Fibroblast of villous mesenchyme (primary cell): ENCODE results near the gene ELOVL2. TPM values are rescaled to one million over a fixed set of nuclear protein-coding genes. Genes with fewer than 3 reads are reported as not detected.

Experiments
- DNase-seq: peaks from one replicate; pipeline ENCODE4 v3.0.0-alpha.2; 2010; ENCODE audit warnings: low read depth
- H3K4me3 ChIP-seq: 2 replicates; pipeline ENCODE4 v1.5.1; 2011; ENCODE audit warnings: low read depth, mild to moderate bottlenecking, low read length
- CTCF ChIP-seq: IDR thresholded peaks from 2 replicates; pipeline ENCODE4 v1.5.1; 2012; ENCODE audit warnings: low read depth, mild to moderate bottlenecking, low read length; ENCODE audit not compliant: insufficient read depth
- total RNA-seq: library from RNA; depleted of rRNA; stranded (reverse); fragments of >200 nt; gene quantifications from 2 replicates; pipeline ENCODE4 v1.2.3, GENCODE V29; 2012

ELOVL2 gene
- total RNA-seq, 1 donor, result 2.6 TPM

DNA sequence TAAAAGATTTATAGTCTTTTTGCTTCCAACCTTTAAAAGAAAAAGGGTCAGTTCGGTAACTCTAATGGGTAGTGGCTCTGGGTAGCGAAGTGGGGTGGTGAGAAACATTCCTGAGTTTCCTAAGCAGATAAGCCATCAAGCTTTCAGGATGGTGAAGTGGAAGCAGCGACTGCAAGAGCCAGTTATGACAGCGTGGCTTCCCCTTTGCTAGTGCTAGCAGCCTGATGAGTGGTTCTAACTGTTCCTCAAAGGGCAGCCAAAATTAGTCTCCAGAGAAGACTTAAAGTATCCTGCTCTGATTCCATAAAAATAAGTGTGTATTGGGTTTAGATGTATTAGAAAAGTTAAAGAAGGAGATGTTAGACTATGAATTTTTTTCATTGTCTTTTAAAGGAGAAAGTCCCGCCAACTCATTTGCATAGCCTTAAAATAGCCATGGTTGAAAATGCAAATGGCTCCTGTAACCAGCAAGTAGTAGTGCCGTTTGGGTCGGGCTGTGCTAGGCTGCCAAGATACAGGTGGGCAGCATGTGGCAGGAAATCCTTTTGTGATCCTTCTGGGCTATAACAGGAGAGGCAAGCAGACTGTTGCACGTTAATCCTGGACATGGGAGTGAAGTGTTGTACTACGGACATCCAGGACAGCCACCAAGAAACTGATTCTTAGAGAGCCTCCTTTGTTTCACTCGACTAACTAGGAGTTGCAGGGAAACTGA lies 18.0 kb downstream of the ELOVL2 start:
- no peak for DNase-seq
- TF ChIP-seq CTCF, result no peak
- no peak overlapping the region for H3K4me3 ChIP-seq

- no peak for DNase-seq
- no peak for TF ChIP-seq CTCF
- no peak overlapping the region for H3K4me3 ChIP-seq
Observed at GRCh38 chr6:11025130-11025529, 19.0 kb downstream of the ELOVL2 start.

- no peak overlapping the region for H3K4me3 ChIP-seq
- TF ChIP-seq CTCF, result no peak
- peak; percentile 52 for DNase-seq
Observed at GRCh38 chr6:11023032-11023431, 21.1 kb downstream of the ELOVL2 start.

GRCh38 chr6:11021714-11022113 lies 22.4 kb downstream of the ELOVL2 start:
- no peak overlapping the region for H3K4me3 ChIP-seq
- TF ChIP-seq CTCF, result no peak
- DNase-seq, result no peak

DNA sequence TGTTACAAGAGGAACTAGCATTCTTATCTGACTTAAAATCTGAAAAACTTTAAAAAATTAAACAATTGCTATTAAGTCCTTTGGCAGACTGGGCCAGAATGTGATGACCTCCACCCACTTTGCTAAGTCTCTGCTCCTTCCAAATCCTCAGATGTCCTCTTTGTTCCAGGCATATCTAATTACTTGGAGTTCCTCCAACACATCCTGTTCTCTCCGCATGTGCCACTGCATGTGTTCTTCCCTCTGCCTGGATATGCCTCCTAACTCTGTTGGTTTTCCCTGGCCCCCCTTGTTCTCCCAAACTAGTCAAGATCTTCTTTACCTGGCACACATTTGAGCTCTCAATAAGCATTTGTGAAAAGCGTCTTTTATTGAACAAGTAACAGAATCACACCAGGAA lies 23.1 kb downstream of the ELOVL2 start:
- H3K4me3 ChIP-seq, result no peak overlapping the region
- no peak for TF ChIP-seq CTCF
- DNase-seq, result no peak

DNA sequence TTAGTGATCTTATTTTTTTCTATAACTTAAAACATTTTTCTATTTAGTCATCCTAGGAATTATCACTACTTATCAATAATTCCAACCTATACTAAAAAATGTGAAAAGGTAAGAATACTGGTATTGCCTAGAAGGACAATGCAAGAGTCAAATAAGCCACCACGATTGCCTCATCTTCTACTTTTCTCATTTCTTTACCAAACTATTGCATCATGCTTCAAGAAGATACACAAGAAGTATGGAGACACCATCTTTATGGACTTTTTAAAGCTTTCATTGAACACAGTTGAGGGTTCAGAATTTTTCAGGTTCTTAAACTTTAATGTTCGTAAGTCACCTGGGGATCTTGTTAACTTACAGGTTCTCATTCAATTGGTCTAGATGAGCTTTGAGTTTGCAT lies 25.9 kb downstream of the ELOVL2 start:
- DNase-seq, result no peak
- no peak overlapping the region for H3K4me3 ChIP-seq
- TF ChIP-seq CTCF, result no peak

DNA sequence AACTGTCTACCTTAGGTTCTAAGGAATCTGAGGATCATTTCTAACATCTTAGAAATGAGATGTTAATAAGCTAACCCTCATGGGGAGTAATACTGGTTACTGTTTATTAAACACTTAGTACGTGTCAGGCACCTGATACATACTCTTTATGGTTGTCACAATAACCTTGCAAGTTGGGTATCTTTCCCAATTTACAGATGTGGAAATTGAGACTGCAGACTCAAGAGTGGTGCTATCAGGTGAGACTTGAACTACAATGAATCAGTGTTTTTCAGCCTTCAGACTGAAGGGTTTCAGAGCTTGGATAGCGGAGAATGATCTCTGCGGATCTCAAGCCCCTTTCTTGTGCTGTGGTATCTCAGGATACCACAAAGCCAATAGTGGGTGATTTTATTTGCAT lies 27.0 kb downstream of the ELOVL2 start:
- TF ChIP-seq CTCF, result no peak
- no peak for DNase-seq
- no peak overlapping the region for H3K4me3 ChIP-seq
